Progenitor cell of endocrine pancreas (in vitro differentiated cells): ENCODE data around the gene TMEM88. TPM values are rescaled to one million over a fixed set of nuclear protein-coding genes. Genes with fewer than 3 reads are reported as not detected.

Experiments
- DNase-seq: peaks from one replicate; pipeline ENCODE4 v3.0.0; 2021; ENCODE audit warnings: low spot score; ENCODE audit not compliant: unreplicated experiment
- H3K27ac Mint-ChIP-seq: 2 replicates; pipeline ENCODE4 v1.8.0; 2021; ENCODE audit warnings: mild to moderate bottlenecking, moderate library complexity, mixed read lengths
- H3K27me3 Mint-ChIP-seq: 2 replicates; pipeline ENCODE4 v1.8.0; 2021; ENCODE audit warnings: mixed read lengths
- H3K36me3 Mint-ChIP-seq: 2 replicates; pipeline ENCODE4 v1.8.0; 2022; ENCODE audit warnings: mixed read lengths; ENCODE audit not compliant: insufficient read depth
- H3K4me1 Mint-ChIP-seq: 2 replicates; pipeline ENCODE4 v1.8.0; 2021; ENCODE audit warnings: low read depth, mixed read lengths
- H3K4me3 Mint-ChIP-seq: 2 replicates; pipeline ENCODE4 v1.8.0; 2021; ENCODE audit warnings: low read depth, mild to moderate bottlenecking, moderate library complexity, mixed read lengths
- H3K9me3 Mint-ChIP-seq: 2 replicates; pipeline ENCODE4 v1.8.0; 2021; ENCODE audit warnings: low read depth, mixed read lengths
- CTCF ChIP-seq: fragments of 200-600 bp; sonication (generic); IDR thresholded peaks from one replicate; pipeline ENCODE4 v1.5.0; 2021; ENCODE audit warnings: antibody characterized with exemption, mild to moderate bottlenecking; ENCODE audit not compliant: unreplicated experiment
- total RNA-seq: library from RNA; stranded (reverse); gene quantifications from 2 replicates; pipeline ENCODE4 v1.2.1, GENCODE V29; 2021

The TMEM88 gene
- total RNA-seq, 1 donor from 2014 or later, result 15.8 TPM

- H3K9me3 Mint-ChIP-seq, result no peaks in the 10 kb centered on the region
- no peaks in the 10 kb centered on the region for H3K27me3 Mint-ChIP-seq
- no peak overlapping the region for H3K27ac Mint-ChIP-seq
- peak; percentile 18 for TF ChIP-seq CTCF
- H3K36me3 Mint-ChIP-seq, result peaks cover 8% of the 10 kb centered on the region
- DNase-seq, result no peak
- H3K4me1 Mint-ChIP-seq, result peaks cover 3% of the 10 kb centered on the region
- H3K4me3 Mint-ChIP-seq, result no peak overlapping the region
Observed at GRCh38 chr17:7886227-7887037, 31.6 kb downstream of the TMEM88 start.

GRCh38 chr17:7887038-7887481 lies 32.2 kb downstream of the TMEM88 start:
- Mint-ChIP-seq H3K4me3 (no peak overlapping the region), H3K36me3 (peaks cover 10% of the 10 kb centered on the region)
- DNase-seq, result no peak

GRCh38 chr17:7887482-7888183 lies 32.8 kb downstream of the TMEM88 start:
- TF ChIP-seq CTCF, result peak; percentile 11
- Mint-ChIP-seq H3K4me1 (peaks cover 3% of the 10 kb centered on the region), H3K36me3 (peaks cover 11% of the 10 kb centered on the region), H3K27ac (no peak overlapping the region), H3K27me3 (no peaks in the 10 kb centered on the region), H3K4me3 (no peak overlapping the region), H3K9me3 (no peaks in the 10 kb centered on the region)
- peak; percentile 57 for DNase-seq

More at GRCh38 chr17:7887038-7887481, 32.2 kb downstream of the TMEM88 start:
- no peaks in the 10 kb centered on the region for H3K27me3 Mint-ChIP-seq
- no peaks in the 10 kb centered on the region for H3K9me3 Mint-ChIP-seq
- peaks cover 3% of the 10 kb centered on the region for H3K4me1 Mint-ChIP-seq
- H3K27ac Mint-ChIP-seq, result no peak overlapping the region
- TF ChIP-seq CTCF, result no peak

GRCh38 chr17:7888184-7888920 lies 33.5 kb downstream of the TMEM88 start, which contains the start of gene CHD3:
Gene CHD3 (plus strand): TSS chr17:7888789. CDS start chr17:7889001, 212 bp downstream.
- H3K27me3 Mint-ChIP-seq, result no peaks in the 10 kb centered on the region
- no peaks in the 10 kb centered on the region for H3K9me3 Mint-ChIP-seq
- TF ChIP-seq CTCF, result no peak
- peaks cover 3% of the 10 kb centered on the region for H3K4me1 Mint-ChIP-seq
- H3K4me3 Mint-ChIP-seq, result no peak within 1 kb of the TSS
- H3K27ac Mint-ChIP-seq, result no peak within 1 kb of the TSS
- peaks cover 11% of the 10 kb centered on the region for H3K36me3 Mint-ChIP-seq
- no peak for DNase-seq
